ENCODE results near the gene SNX21.

The SNX21 gene

GRCh38 chr20:45882469-45883099 lies 49.0 kb downstream of the SNX21 start:
- no peak for DNase-seq (ENCODE audit: low spot score)

- no peak for DNase-seq (ENCODE audit: low spot score)
These were observed 49.5 kb downstream of the SNX21 start for GRCh38 chr20:45883100-45883469.

- DNase-seq (ENCODE audit: low spot score): no peak
These were observed 53.2 kb downstream of the SNX21 start for GRCh38 chr20:45886590-45887345.

GRCh38 chr20:45887346-45887715 lies 53.7 kb downstream of the SNX21 start, which contains the start of gene SPATA25:
Gene SPATA25 (minus strand): TSS chr20:45887622. CDS start chr20:45887590, 32 bp downstream.
- DNase-seq (ENCODE audit: low spot score): no peak

- DNase-seq (ENCODE audit: low spot score): no peak
These were observed 55.1 kb downstream of the SNX21 start for GRCh38 chr20:45888681-45889080.

- DNase-seq (ENCODE audit: low spot score): peak; percentile 96
These were observed 56.7 kb downstream of the SNX21 start for GRCh38 chr20:45890077-45890984.

GRCh38 chr20:45890985-45891983 lies 57.7 kb downstream of the SNX21 start, which contains the start of the genes CTSA and NEURL2:
Gene CTSA (plus strand): TSS chr20:45891335. CDS start chr20:45891569, 234 bp downstream.
Gene NEURL2 (minus strand): TSS chr20:45891208. CDS start chr20:45890991, 217 bp downstream.
- DNase-seq (ENCODE audit: low spot score): peak; percentile 99

- peak; percentile 61 for DNase-seq (ENCODE audit: low spot score)
These were observed 58.6 kb downstream of the SNX21 start for GRCh38 chr20:45892049-45892825.
